Trophoblast cell (in vitro differentiated cells and primary cell): ENCODE results near the gene CCDC141.

Experiments
- DNase-seq, 2 donors: peaks; one replicate each; pipeline ENCODE4 v3.0.0-alpha.2; 2016
- H2AFZ ChIP-seq: 2 replicates; pipeline ENCODE4 v1.6.1; 2013; ENCODE audit warnings: low read length, moderate library complexity, mild to moderate bottlenecking; ENCODE audit not compliant: insufficient read depth, poor library complexity
- H2AK5ac ChIP-seq: 2 replicates; pipeline ENCODE4 v1.6.1; 2013; ENCODE audit warnings: mild to moderate bottlenecking, low read length
- H2BK120ac ChIP-seq: 2 replicates; pipeline ENCODE4 v1.6.1; 2013; ENCODE audit warnings: low read length, mild to moderate bottlenecking, moderate library complexity; ENCODE audit not compliant: insufficient read depth, poor library complexity
- H2BK12ac ChIP-seq: 2 replicates; pipeline ENCODE4 v1.6.1; 2013; ENCODE audit warnings: mild to moderate bottlenecking, low read length, moderate library complexity
- H2BK5ac ChIP-seq: 2 replicates; pipeline ENCODE4 v1.6.1; 2013; ENCODE audit warnings: low read length, low read depth, moderate library complexity, mild to moderate bottlenecking; ENCODE audit not compliant: poor library complexity
- H3K14ac ChIP-seq: 2 replicates; pipeline ENCODE4 v1.6.1; 2013; ENCODE audit warnings: mild to moderate bottlenecking, low read length
- H3K18ac ChIP-seq: 2 replicates; pipeline ENCODE4 v1.6.1; 2013; ENCODE audit warnings: mild to moderate bottlenecking, low read length
- H3K23ac ChIP-seq: 2 replicates; pipeline ENCODE4 v1.6.1; 2013; ENCODE audit warnings: low read length
- H3K27ac ChIP-seq: 2 replicates; pipeline ENCODE4 v1.5.1; 2013; ENCODE audit warnings: low read depth, mild to moderate bottlenecking, inconsistent platforms, low read length, moderate library complexity
- H3K27me3 ChIP-seq: 2 replicates; pipeline ENCODE4 v1.6.1; 2013; ENCODE audit warnings: inconsistent platforms, mild to moderate bottlenecking, low read length, moderate library complexity; ENCODE audit not compliant: insufficient read depth
- H3K36me3 ChIP-seq, 2 experiments: 1 replicate in 1 of 2; 2 replicates in 1 of 2; pipeline ENCODE4 v1.6.1; 2013; ENCODE audit warnings: low read length in 2 of 2, mild to moderate bottlenecking in 2 of 2, moderate library complexity in 1 of 2; ENCODE audit not compliant: insufficient read depth in 2 of 2, control insufficient read depth in 1 of 2
- H3K4ac ChIP-seq: 2 replicates; pipeline ENCODE4 v1.6.1; 2013; ENCODE audit warnings: low read depth, mild to moderate bottlenecking, low read length, moderate library complexity
- H3K4me1 ChIP-seq, 2 experiments: 1 replicate in 1 of 2; 2 replicates in 1 of 2; pipeline ENCODE4 v1.6.1; 2013; ENCODE audit warnings: low read length in 2 of 2, mild to moderate bottlenecking in 2 of 2, moderate library complexity in 1 of 2; ENCODE audit not compliant: insufficient read depth in 2 of 2, control insufficient read depth in 1 of 2
- H3K4me2 ChIP-seq: 2 replicates; pipeline ENCODE4 v1.6.1; 2013; ENCODE audit warnings: inconsistent platforms, mild to moderate bottlenecking, low read length, moderate library complexity
- H3K4me3 ChIP-seq: 2 replicates; pipeline ENCODE4 v1.5.1; 2013; ENCODE audit warnings: mild to moderate bottlenecking, low read depth, low read length, inconsistent platforms
- H3K79me1 ChIP-seq: one replicate; pipeline ENCODE4 v1.6.1; 2013; ENCODE audit warnings: low read length
- H3K79me2 ChIP-seq: 2 replicates; pipeline ENCODE4 v1.6.1; 2013; ENCODE audit warnings: low read length, mild to moderate bottlenecking; ENCODE audit not compliant: control insufficient read depth, insufficient read depth, poor library complexity
- H3K9ac ChIP-seq: 2 replicates; pipeline ENCODE4 v1.6.1; 2013; ENCODE audit warnings: mild to moderate bottlenecking, low read length
- H3K9me3 ChIP-seq: 2 replicates; pipeline ENCODE4 v1.6.1; 2013; ENCODE audit warnings: low read depth, mild to moderate bottlenecking, control low read depth, inconsistent platforms, low read length; ENCODE audit not compliant: insufficient read depth
- H4K12ac ChIP-seq: 2 replicates; pipeline ENCODE4 v1.6.1; 2013; ENCODE audit warnings: low read depth, mild to moderate bottlenecking, low read length, moderate library complexity
- H4K8ac ChIP-seq: 2 replicates; pipeline ENCODE4 v1.6.1; 2013; ENCODE audit warnings: low read depth, mild to moderate bottlenecking, low read length, moderate library complexity
- H4K91ac ChIP-seq: one replicate; pipeline ENCODE4 v1.6.1; 2013; ENCODE audit warnings: low read depth, mild to moderate bottlenecking, low read length, moderate library complexity
- WGBS: extraction: QIAGEN DNeasy Blood & Tissue Kit; methylation state at CpG from one replicate; pipeline ENCODE4 v1.1.7; 2013; ENCODE audit warnings: missing lambda C conversion rate; ENCODE audit not compliant: insufficient read length, insufficient coverage; ENCODE audit errors: extremely low coverage; 5-methylcytosine and 5-hydroxymethylcytosine counted together

The CCDC141 gene

GRCh38 chr2:179071810-179072355, 21.9 kb upstream of the CCDC141 start:
- Histone ChIP-seq H2AK5ac (no peak overlapping the region), H3K4me2 (no peak overlapping the region), H3K79me2 (no peaks in the 10 kb centered on the region), H3K79me1 (no peaks in the 10 kb centered on the region), H3K9ac (no peak overlapping the region), H3K36me3 (no peaks in the 10 kb centered on the region), H3K4ac (no peak overlapping the region), H3K18ac (no peak overlapping the region), H3K4me1 (no peaks in the 10 kb centered on the region), H3K27ac (no peak overlapping the region), H2AFZ (no peak overlapping the region), H3K14ac (no peak overlapping the region), H3K23ac (no peak overlapping the region), H3K4me3 (no peak overlapping the region), H4K12ac (no peak overlapping the region), H3K27me3 (no peaks in the 10 kb centered on the region), H4K8ac (no peak overlapping the region), H4K91ac (no peak overlapping the region), H3K9me3 (no peaks in the 10 kb centered on the region), H2BK12ac (no peak overlapping the region), H2BK120ac (no peak overlapping the region), H2BK5ac (no peak overlapping the region)
- WGBS, result no CpG with 5 or more reads among the region's 3 CpGs
- DNase-seq, result peak in 1 of 2 donors; percentile 25

- Histone ChIP-seq H2AK5ac (no peak overlapping the region), H2AFZ (no peak overlapping the region), H3K36me3 (no peaks in the 10 kb centered on the region), H3K4me2 (no peak overlapping the region), H3K9me3 (no peaks in the 10 kb centered on the region), H3K79me2 (no peaks in the 10 kb centered on the region), H3K4me3 (no peak overlapping the region), H3K18ac (no peak overlapping the region), H3K9ac (no peak overlapping the region), H3K27me3 (no peaks in the 10 kb centered on the region), H2BK120ac (no peak overlapping the region), H4K8ac (no peak overlapping the region), H3K4ac (no peak overlapping the region), H2BK12ac (no peak overlapping the region), H2BK5ac (no peak overlapping the region), H4K12ac (no peak overlapping the region), H3K79me1 (no peaks in the 10 kb centered on the region), H4K91ac (no peak overlapping the region), H3K14ac (no peak overlapping the region), H3K23ac (no peak overlapping the region), H3K4me1 (no peaks in the 10 kb centered on the region), H3K27ac (no peak overlapping the region)
- no CpG with 5 or more reads among the region's 2 CpGs for WGBS
- DNase-seq, result no peak
Observed at GRCh38 chr2:179070895-179071294, 21.0 kb upstream of the CCDC141 start.

- no peak for DNase-seq
- Histone ChIP-seq H3K18ac (no peak overlapping the region), H3K79me2 (no peaks in the 10 kb centered on the region), H2BK12ac (no peak overlapping the region), H3K14ac (no peak overlapping the region), H2BK120ac (no peak overlapping the region), H3K23ac (no peak overlapping the region), H4K12ac (no peak overlapping the region), H3K27me3 (no peaks in the 10 kb centered on the region), H3K9me3 (no peaks in the 10 kb centered on the region), H3K27ac (no peak overlapping the region), H3K4me1 (no peaks in the 10 kb centered on the region), H3K79me1 (no peaks in the 10 kb centered on the region), H3K9ac (no peak overlapping the region), H2AK5ac (no peak overlapping the region), H2BK5ac (no peak overlapping the region), H3K4ac (no peak overlapping the region), H3K36me3 (no peaks in the 10 kb centered on the region), H4K8ac (no peak overlapping the region), H3K4me2 (no peak overlapping the region), H4K91ac (no peak overlapping the region), H2AFZ (no peak overlapping the region), H3K4me3 (no peak overlapping the region)
- WGBS, result no CpG with 5 or more reads among the region's 1 CpG
Observed at GRCh38 chr2:179069685-179070084, 19.7 kb upstream of the CCDC141 start.

GRCh38 chr2:179068991-179069643, 19.2 kb upstream of the CCDC141 start:
- Histone ChIP-seq H3K79me2 (no peaks in the 10 kb centered on the region), H3K79me1 (no peaks in the 10 kb centered on the region), H3K4me1 (no peaks in the 10 kb centered on the region), H2AK5ac (no peak overlapping the region), H3K27ac (no peak overlapping the region), H3K4me2 (no peak overlapping the region), H3K4ac (no peak overlapping the region), H2BK12ac (no peak overlapping the region), H4K8ac (no peak overlapping the region), H2BK5ac (no peak overlapping the region), H3K23ac (no peak overlapping the region), H3K27me3 (no peaks in the 10 kb centered on the region), H4K12ac (no peak overlapping the region), H2AFZ (no peak overlapping the region), H3K14ac (no peak overlapping the region), H3K4me3 (no peak overlapping the region), H3K36me3 (no peaks in the 10 kb centered on the region), H2BK120ac (no peak overlapping the region), H3K9me3 (no peaks in the 10 kb centered on the region), H4K91ac (no peak overlapping the region), H3K18ac (no peak overlapping the region), H3K9ac (no peak overlapping the region)
- no peak for DNase-seq
- no CpG with 5 or more reads among the region's 2 CpGs for WGBS
